ENCODE data around the gene ZNF766.
"Not testable (repeated sequence)": the region's sequence is repeated elsewhere in the genome, so short reads cannot be mapped to it uniquely, and the experiment has no call there.

Gene ZNF766

GRCh38 chr19:52277471-52277870 is 8.1 kb downstream of the ZNF766 start:
- DNase-seq = no peak

DNA sequence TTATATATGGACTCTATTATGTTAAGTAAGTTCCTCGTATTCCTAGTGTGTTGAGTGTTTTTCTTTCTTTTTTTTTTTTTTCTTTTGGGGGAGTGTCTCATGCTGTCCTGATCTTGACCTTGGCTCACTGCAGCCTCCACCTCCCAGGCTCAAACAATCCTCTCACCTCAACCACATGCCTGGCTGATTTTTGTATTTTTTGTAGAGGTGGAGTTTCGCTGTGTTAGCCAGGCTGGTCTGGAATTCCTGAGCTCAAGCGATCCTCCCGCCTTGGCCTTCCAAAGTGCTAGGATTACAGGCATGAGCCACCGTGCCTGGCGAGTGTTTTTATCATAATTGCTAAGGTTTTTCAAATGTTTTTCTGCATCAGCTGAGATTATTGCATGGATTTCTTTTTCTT is 16.9 kb downstream of the ZNF766 start:
- DNase-seq = no peak

GRCh38 chr19:52291781-52292180 is 22.4 kb downstream of the ZNF766 start:
- no peak for DNase-seq

DNA sequence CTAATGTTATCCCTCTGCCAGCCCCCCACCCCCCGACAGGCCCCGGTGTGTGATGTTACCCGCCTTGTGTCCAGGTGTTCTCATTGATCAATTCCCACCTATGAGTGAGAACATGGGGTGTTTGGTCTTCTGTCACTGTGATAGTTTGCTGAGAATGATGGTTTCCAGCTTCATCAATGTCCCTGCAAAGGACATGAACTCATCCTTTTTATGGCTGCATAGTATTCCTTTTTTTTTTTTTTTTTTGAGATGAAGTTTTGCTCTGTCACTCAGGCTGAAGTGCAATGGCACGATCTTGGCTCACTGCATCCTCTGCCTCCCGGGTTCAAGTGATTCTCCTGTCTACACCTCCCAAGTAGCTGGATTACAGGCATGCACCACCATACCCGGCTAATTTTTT is 23.6 kb downstream of the ZNF766 start:
- not testable (repeated sequence) for DNase-seq

- DNase-seq = no peak
Measured at GRCh38 chr19:52296400-52296772, 27.0 kb downstream of the ZNF766 start.

GRCh38 chr19:52296773-52297600 is 27.6 kb downstream of the ZNF766 start, which contains the start of gene ZNF480:
Gene ZNF480, plus strand, starts transcription at chr19:52297169. Its CDS starts 3,244 bp downstream, at chr19:52300413.
- DNase-seq = peak; percentile 59

DNA sequence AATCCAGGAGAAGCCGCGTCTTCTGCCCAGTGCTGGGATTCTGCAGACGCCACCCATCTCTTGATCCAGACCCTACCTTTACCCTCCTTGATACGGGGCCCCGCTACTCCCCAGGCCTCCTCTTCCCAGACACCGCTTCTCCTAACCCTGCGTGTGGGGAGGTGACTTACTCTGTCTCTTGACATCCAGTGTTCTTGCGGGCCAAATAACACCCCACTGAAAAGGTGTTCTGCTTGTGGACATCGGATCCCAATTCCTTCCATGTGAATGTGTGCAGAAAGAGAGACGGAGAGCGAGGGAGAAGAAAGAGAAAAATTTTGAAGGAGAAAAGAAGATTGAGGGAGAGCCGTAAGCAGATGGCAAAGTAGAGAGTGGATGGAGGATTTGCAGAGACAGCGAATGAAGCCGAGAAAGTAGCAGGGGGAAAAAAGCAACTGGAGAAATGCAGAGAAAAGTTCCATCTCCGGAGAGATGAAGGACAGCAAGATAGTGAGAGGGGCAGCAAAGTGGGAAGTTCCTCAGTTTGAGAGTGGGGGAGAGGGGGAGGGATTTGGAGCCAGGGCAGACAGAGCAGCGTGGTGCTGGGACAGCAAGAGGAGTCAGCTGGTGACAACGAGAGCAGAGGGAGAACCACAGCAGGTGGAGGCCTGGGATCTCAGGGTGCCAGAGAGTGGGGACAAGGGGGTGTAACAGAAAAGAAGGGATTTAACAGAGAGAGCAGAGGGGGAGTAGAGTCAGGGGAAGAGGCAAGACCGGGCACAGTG is 28.4 kb downstream of the ZNF766 start:
- DNase-seq = no peak

- DNase-seq = peak; percentile 1
Measured at GRCh38 chr19:52307275-52307674, 37.9 kb downstream of the ZNF766 start.

- no peak for DNase-seq
Measured at GRCh38 chr19:52322429-52322828, 53.0 kb downstream of the ZNF766 start.

- no peak for DNase-seq
Measured at GRCh38 chr19:52331757-52332156, 62.4 kb downstream of the ZNF766 start.

DNA sequence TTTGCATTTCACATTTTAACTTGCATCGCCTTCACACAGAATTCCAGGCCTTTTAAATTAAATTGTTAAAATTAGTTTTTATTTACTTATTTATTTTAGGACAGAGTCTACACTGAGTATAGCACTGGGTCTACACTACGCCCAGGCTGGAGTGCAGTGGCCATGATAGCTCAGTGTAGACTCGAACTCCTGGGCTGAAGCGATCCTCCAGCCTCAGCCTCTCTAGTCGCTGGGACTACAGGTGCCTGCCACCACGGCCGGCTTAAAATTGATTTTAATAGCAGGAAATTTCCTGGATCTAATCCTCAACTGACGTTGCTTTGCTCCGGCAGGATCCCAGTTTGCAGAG is 66.4 kb downstream of the ZNF766 start:
- DNase-seq = no peak

DNA sequence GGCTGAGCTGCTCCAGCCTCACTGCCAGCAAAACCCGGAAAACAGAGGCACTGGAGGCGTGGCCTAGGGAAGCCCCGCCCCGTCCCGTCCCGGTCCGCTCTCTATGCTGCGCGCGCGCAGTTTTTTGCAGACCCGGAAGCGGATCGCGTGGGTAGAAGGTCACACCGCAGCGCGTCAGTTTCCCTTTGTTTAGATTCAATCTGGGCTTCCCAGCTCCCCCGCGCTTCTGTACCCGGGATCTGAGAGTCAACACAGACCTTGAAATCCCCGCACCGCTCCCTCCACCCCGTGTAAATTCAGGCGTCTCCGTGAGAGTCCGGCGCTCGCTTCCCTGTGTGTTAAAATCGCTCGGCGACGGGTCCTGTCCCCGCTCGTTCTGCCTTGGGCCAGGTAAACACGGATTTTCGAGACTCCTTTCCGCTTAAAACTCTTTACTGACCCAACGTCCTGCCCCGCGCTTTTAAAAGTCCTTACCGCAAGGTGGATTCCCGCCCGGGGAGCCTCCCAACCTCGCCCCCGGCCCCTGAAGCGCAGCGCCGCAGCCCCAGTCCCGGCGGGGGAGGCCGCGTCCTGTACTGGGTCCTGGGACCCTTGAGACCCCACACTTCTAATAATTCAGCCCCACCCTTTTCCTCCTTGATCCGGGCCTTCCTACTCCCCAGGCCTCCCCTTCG is 66.9 kb downstream of the ZNF766 start, which contains the start of gene ZNF610:
Gene ZNF610, plus strand, starts transcription at position 127 of the 674 bp plus-strand sequence. CDS start 12,930 bp downstream, outside the sequence.
- DNase-seq = peak; percentile 66

- no peak for DNase-seq
Measured at GRCh38 chr19:52336791-52337381, 67.5 kb downstream of the ZNF766 start.

- DNase-seq = not testable (repeated sequence)
Measured at GRCh38 chr19:52339022-52339421, 69.6 kb downstream of the ZNF766 start.

- no peak for DNase-seq
Measured at GRCh38 chr19:52343548-52343947, 74.2 kb downstream of the ZNF766 start.

DNA sequence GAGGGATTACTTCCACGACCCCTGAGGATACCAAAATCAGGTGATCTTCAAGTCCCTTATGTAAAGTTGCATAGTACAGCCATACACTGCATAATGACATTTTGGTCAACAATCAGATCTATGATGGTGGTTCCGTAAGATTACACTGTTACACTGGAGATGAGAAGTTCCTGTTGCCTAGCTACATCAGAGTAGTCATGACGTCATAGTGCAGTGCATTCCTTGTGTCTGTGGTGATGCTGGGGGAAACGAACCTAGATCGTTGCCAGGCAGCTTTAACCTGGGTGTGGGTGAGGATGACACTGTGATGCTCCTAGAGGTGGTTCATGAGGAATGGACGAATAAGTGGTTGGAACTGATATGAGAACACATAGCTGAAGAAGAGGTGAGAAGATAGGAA is 75.8 kb downstream of the ZNF766 start:
- no peak for DNase-seq
